DND-41 (cell line): ENCODE results near the gene MLYCD.

Source experiments
- ATAC-seq: fragments of 200-7000 bp; cut with Tn5 transposase; 3 replicates; pipeline ENCODE4 v1.9.1; 2021; ENCODE audit warnings: low read depth; ENCODE audit not compliant: insufficient read depth
- DNase-seq: peaks from one replicate; pipeline ENCODE4 v3.0.0-alpha.2; 2020
- H2AFZ ChIP-seq: 2 replicates; pipeline ENCODE4 v1.6.0; 2012; ENCODE audit warnings: low read depth, low read length
- H3K27ac ChIP-seq: 2 replicates; pipeline ENCODE4 v1.5.1; 2012; ENCODE audit warnings: low read length, inconsistent platforms
- H3K27me3 ChIP-seq: fragments of 200-600 bp; sonication (generic); 2 replicates; pipeline ENCODE4 v1.6.0; 2012; ENCODE audit warnings: low read length, mild to moderate bottlenecking, inconsistent platforms; ENCODE audit not compliant: insufficient read depth, poor library complexity
- H3K36me3 ChIP-seq: 2 replicates; pipeline ENCODE4 v1.5.1; 2012; ENCODE audit warnings: low read length, inconsistent platforms; ENCODE audit not compliant: insufficient read depth
- H3K4me1 ChIP-seq: 2 replicates; pipeline ENCODE4 v1.5.1; 2012; ENCODE audit warnings: mild to moderate bottlenecking, low read length; ENCODE audit not compliant: insufficient read depth
- H3K4me2 ChIP-seq: 2 replicates; pipeline ENCODE4 v1.6.0; 2012; ENCODE audit warnings: mild to moderate bottlenecking, moderate library complexity, low read length, inconsistent platforms; ENCODE audit not compliant: insufficient read depth
- H3K4me3 ChIP-seq, 2 experiments: fragments of 200-600 bp in 1 of 2; shearing (Covaris generic) in 1 of 2; 2 replicates each; pipeline ENCODE4 v1.5.1; 2012 to 2016; ENCODE audit warnings: inconsistent platforms in 2 of 2, low read length in 2 of 2, mild to moderate bottlenecking in 2 of 2, low read depth in 1 of 2, moderate library complexity in 1 of 2
- H3K79me2 ChIP-seq: 2 replicates; pipeline ENCODE4 v1.6.0; 2012; ENCODE audit warnings: low read length, inconsistent platforms; ENCODE audit not compliant: insufficient read depth
- H3K9ac ChIP-seq: 2 replicates; pipeline ENCODE4 v1.6.0; 2012; ENCODE audit warnings: low read depth, mild to moderate bottlenecking, inconsistent platforms, low read length, moderate library complexity
- H3K9me3 ChIP-seq: 2 replicates; pipeline ENCODE4 v1.5.1; 2012; ENCODE audit warnings: low read length, moderate library complexity, mild to moderate bottlenecking, inconsistent platforms; ENCODE audit not compliant: insufficient read depth, severe bottlenecking
- H4K20me1 ChIP-seq: 2 replicates; pipeline ENCODE4 v1.6.0; 2012; ENCODE audit warnings: low read length; ENCODE audit not compliant: insufficient read depth
- CTCF ChIP-seq: IDR thresholded peaks from 2 replicates; pipeline ENCODE4 v1.5.1; 2012; ENCODE audit warnings: borderline replicate concordance, low read length, moderate library complexity, mild to moderate bottlenecking; ENCODE audit not compliant: poor library complexity, severe bottlenecking; ENCODE audit errors: extremely low read depth
- EZH2 ChIP-seq: IDR thresholded peaks from 3 replicates; pipeline ENCODE4 v1.6.1; 2012; ENCODE audit warnings: borderline replicate concordance, low read depth, mild to moderate bottlenecking, moderate library complexity, low read length, inconsistent platforms; ENCODE audit not compliant: severe bottlenecking

The MLYCD gene

GRCh38 chr16:83973581-83974385 is 74.9 kb downstream of the MLYCD start:
- no peak overlapping the region for H2AFZ ChIP-seq
- H3K27ac ChIP-seq: no peak overlapping the region
- no peak overlapping the region for H3K4me2 ChIP-seq
- ATAC-seq: no peak
- H3K9ac ChIP-seq: no peak overlapping the region
- H3K4me3 ChIP-seq: no peak overlapping the region
- H4K20me1 ChIP-seq: no peaks in the 10 kb centered on the region; the same call in 1 of the 2 replicates
- H3K79me2 ChIP-seq: no peaks in the 10 kb centered on the region
- H3K27me3 ChIP-seq: no peaks in the 10 kb centered on the region
- H3K4me1 ChIP-seq: no peaks in the 10 kb centered on the region
- TF ChIP-seq EZH2 (no peak), CTCF (no peak)
- H3K9me3 ChIP-seq: peaks cover 2% of the 10 kb centered on the region
- no peaks in the 10 kb centered on the region for H3K36me3 ChIP-seq
- no peak for DNase-seq

GRCh38 chr16:83974475-83974874 is 75.6 kb downstream of the MLYCD start:
- Histone ChIP-seq H3K79me2 (no peaks in the 10 kb centered on the region), H2AFZ (no peak overlapping the region), H4K20me1 (no peaks in the 10 kb centered on the region; the same call in 1 of the 2 replicates), H3K27me3 (no peaks in the 10 kb centered on the region), H3K4me1 (no peaks in the 10 kb centered on the region), H3K27ac (no peak overlapping the region), H3K36me3 (no peaks in the 10 kb centered on the region), H3K9me3 (peaks cover 5% of the 10 kb centered on the region), H3K4me3 (no peak overlapping the region), H3K4me2 (no peak overlapping the region), H3K9ac (no peak overlapping the region)
- ATAC-seq (no peak), DNase-seq (no peak)
- TF ChIP-seq EZH2 (no peak), CTCF (no peak)

GRCh38 chr16:83975590-83976260 is 76.8 kb downstream of the MLYCD start:
- no peak overlapping the region for H3K4me3 ChIP-seq
- no peaks in the 10 kb centered on the region for H3K27me3 ChIP-seq
- peaks cover 5% of the 10 kb centered on the region for H3K9me3 ChIP-seq
- DNase-seq (no peak), ATAC-seq (no peak)
- no peaks in the 10 kb centered on the region for H3K36me3 ChIP-seq
- H2AFZ ChIP-seq: no peak overlapping the region
- no peaks in the 10 kb centered on the region for H3K4me1 ChIP-seq
- no peak overlapping the region for H3K27ac ChIP-seq
- no peaks in the 10 kb centered on the region for H3K79me2 ChIP-seq
- H3K9ac ChIP-seq: no peak overlapping the region
- H3K4me2 ChIP-seq: no peak overlapping the region
- no peak for TF ChIP-seq CTCF
- no peak for TF ChIP-seq EZH2
- no peaks in the 10 kb centered on the region; the same call in 1 of the 2 replicates for H4K20me1 ChIP-seq
